Measurements from ENCODE around the gene SV2B.
"Not testable (repeated sequence)": the region's sequence is repeated elsewhere in the genome, so short reads cannot be mapped to it uniquely, and the experiment has no call there.

Gene SV2B

GRCh38 chr15:91099995-91100813, at the start of gene SV2B:
Gene SV2B, plus strand, starts transcription at chr15:91100257. Its CDS starts 126,007 bp downstream, at chr15:91226264.
- DNase-seq, result peak; percentile 30 to 81

- no peak for DNase-seq
Observed at GRCh38 chr15:91051248-91051647, 48.8 kb upstream of the SV2B start.

- peak in 1 of 2 experiments; percentile 36 for DNase-seq
Observed at GRCh38 chr15:91054816-91055215, 45.2 kb upstream of the SV2B start.

GRCh38 chr15:91055548-91056331, 44.3 kb upstream of the SV2B start:
- peak; percentile 82 to 95 for DNase-seq

- DNase-seq, result no peak
Observed at GRCh38 chr15:91061230-91061629, 38.8 kb upstream of the SV2B start.

GRCh38 chr15:91061997-91062396, 38.1 kb upstream of the SV2B start:
- no peak for DNase-seq

GRCh38 chr15:91065505-91065904, 34.6 kb upstream of the SV2B start:
- no peak for DNase-seq

- no peak for DNase-seq
Observed at GRCh38 chr15:91067036-91067435, 33.0 kb upstream of the SV2B start.

- DNase-seq, result no peak
Observed at GRCh38 chr15:91068436-91068835, 31.6 kb upstream of the SV2B start.

- DNase-seq, result no peak
Observed at GRCh38 chr15:91068966-91069365, 31.1 kb upstream of the SV2B start.

GRCh38 chr15:91070872-91071271, 29.2 kb upstream of the SV2B start:
- no peak for DNase-seq

- DNase-seq, result no peak
Observed at GRCh38 chr15:91072161-91072560, 27.9 kb upstream of the SV2B start.

- DNase-seq, result peak; percentile 37 to 81
Observed at GRCh38 chr15:91073077-91073476, 27.0 kb upstream of the SV2B start.

GRCh38 chr15:91073768-91074167, 26.3 kb upstream of the SV2B start:
- DNase-seq, result no peak

- DNase-seq, result no peak
Observed at GRCh38 chr15:91075739-91076138, 24.3 kb upstream of the SV2B start.

GRCh38 chr15:91077029-91077428, 23.0 kb upstream of the SV2B start:
- DNase-seq, result no peak

- DNase-seq, result not testable (repeated sequence)
Observed at GRCh38 chr15:91093866-91094265, 6.2 kb upstream of the SV2B start.

- DNase-seq, result no peak
Observed at GRCh38 chr15:91098451-91098850, 1.6 kb upstream of the SV2B start.

- DNase-seq, result peak; percentile 44 to 72
Observed at GRCh38 chr15:91099616-91099994, 452 bp upstream of the SV2B start.

GRCh38 chr15:91100814-91101607, 954 bp downstream of the SV2B start:
- peak in 1 of 2 experiments; percentile 55 for DNase-seq

GRCh38 chr15:91101608-91101920, 1.5 kb downstream of the SV2B start:
- DNase-seq, result no peak

- DNase-seq, result no peak
Observed at GRCh38 chr15:91102546-91103330, 2.7 kb downstream of the SV2B start.

GRCh38 chr15:91104111-91104510, 4.1 kb downstream of the SV2B start:
- no peak for DNase-seq

Measured in NCI-H526 (cell line).